IMR-90 (cell line): ENCODE measurements around the gene NEURL1B. TPM values are rescaled to one million over a fixed set of nuclear protein-coding genes. Genes with fewer than 3 reads are reported as not detected.

Experiments
- ATAC-seq: fragments of 200-7000 bp; cut with Tn5 transposase; 2 replicates; pipeline ENCODE4 v1.9.1; 2020; ENCODE audit warnings: low read depth, mild to moderate bottlenecking, moderate library complexity
- BruUV-seq: library from RNA; stranded (reverse); fragments of 400-500 nt; replicated peaks from 2 replicates; lab custom pipeline; 2021; lab: Mats Ljungman, UMichigan
- CTCF ChIA-PET: fragments of 300-600 bp; formaldehyde crosslinking; extraction: SDS; loops from one replicate; lab custom pipeline; 2021; ENCODE audit warnings: antibody characterized with exemption; lab: Yijun Ruan, JAX
- POLR2A ChIA-PET: fragments of 300-600 bp; sonication (Branson Sonifier 250); formaldehyde crosslinking; loops from one replicate; lab custom pipeline; 2022; ENCODE audit warnings: antibody characterized with exemption; ENCODE audit not compliant: unreplicated experiment; lab: Charles Lee
- DNase-seq: peaks from one replicate; pipeline ENCODE4 v3.0.0; 2013
- H2AFZ ChIP-seq: replicated peaks from 2 replicates; pipeline ENCODE3; 2013; ENCODE audit warnings: low read length, mild to moderate bottlenecking; ENCODE audit not compliant: poor library complexity
- H2AK5ac ChIP-seq: 2 replicates; pipeline ENCODE4 v1.6.1; 2013; ENCODE audit warnings: low read depth, low read length, inconsistent platforms
- H2AK9ac ChIP-seq: replicated peaks from 2 replicates; pipeline ENCODE3; 2013; ENCODE audit warnings: mild to moderate bottlenecking, low read depth, low read length, moderate library complexity; ENCODE audit not compliant: poor library complexity
- H2BK120ac ChIP-seq: 2 replicates; pipeline ENCODE4 v1.6.1; 2013; ENCODE audit warnings: low read depth, low read length, inconsistent platforms
- H2BK15ac ChIP-seq: 3 replicates; pipeline ENCODE4 v1.6.1; 2013; ENCODE audit warnings: low read depth, low read length, inconsistent platforms
- H2BK20ac ChIP-seq: 2 replicates; pipeline ENCODE4 v1.6.1; 2013; ENCODE audit warnings: low read depth, mild to moderate bottlenecking, inconsistent platforms, low read length, moderate library complexity
- H2BK5ac ChIP-seq: 2 replicates; pipeline ENCODE4 v1.6.1; 2013; ENCODE audit warnings: mild to moderate bottlenecking, low read depth, low read length, inconsistent platforms; ENCODE audit not compliant: poor library complexity, severe bottlenecking
- H3K14ac ChIP-seq: replicated peaks from 2 replicates; pipeline ENCODE4 v1.6.1; 2013; ENCODE audit warnings: low read depth, low read length, inconsistent platforms
- H3K18ac ChIP-seq: 2 replicates; pipeline ENCODE4 v1.6.1; 2013; ENCODE audit warnings: low read depth, low read length, control low read depth
- H3K23ac ChIP-seq: 2 replicates; pipeline ENCODE4 v1.6.1; 2013; ENCODE audit warnings: low read depth, low read length, inconsistent platforms
- H3K27ac ChIP-seq: 2 replicates; pipeline ENCODE4 v1.5.1; 2013; ENCODE audit warnings: mild to moderate bottlenecking, control low read depth, low read length; ENCODE audit not compliant: insufficient read depth
- H3K27me3 ChIP-seq: 2 replicates; pipeline ENCODE4 v1.6.1; 2013; ENCODE audit warnings: low read length; ENCODE audit not compliant: control insufficient read depth, insufficient read depth
- H3K36me3 ChIP-seq: 2 replicates; pipeline ENCODE4 v1.6.1; 2013; ENCODE audit warnings: low read length, mixed read lengths; ENCODE audit not compliant: control insufficient read depth, insufficient read depth
- H3K4ac ChIP-seq: 2 replicates; pipeline ENCODE4 v1.6.1; 2013; ENCODE audit warnings: low read depth, low read length, inconsistent platforms
- H3K4me1 ChIP-seq: 2 replicates; pipeline ENCODE4 v1.6.1; 2013; ENCODE audit warnings: low read length, mixed read lengths; ENCODE audit not compliant: control insufficient read depth, insufficient read depth
- H3K4me2 ChIP-seq: 2 replicates; pipeline ENCODE4 v1.6.1; 2013; ENCODE audit warnings: low read depth, mild to moderate bottlenecking, control low read depth, low read length, moderate library complexity
- H3K4me3 ChIP-seq: 2 replicates; pipeline ENCODE4 v1.5.1; 2013; ENCODE audit warnings: low read depth, mild to moderate bottlenecking, control low read depth, low read length, moderate library complexity; ENCODE audit not compliant: insufficient read depth
- H3K56ac ChIP-seq: 2 replicates; pipeline ENCODE4 v1.6.1; 2013; ENCODE audit warnings: low read length, inconsistent platforms; ENCODE audit not compliant: insufficient read depth; ENCODE audit errors: extremely low read depth
- H3K79me1 ChIP-seq, 2 experiments: 2 replicates each; pipeline ENCODE4 v1.6.1; 2013; ENCODE audit warnings: low read length in 2 of 2, inconsistent platforms in 1 of 2, low read depth in 1 of 2
- H3K9ac ChIP-seq: 2 replicates; pipeline ENCODE4 v1.6.1; 2013; ENCODE audit warnings: low read depth, low read length, control low read depth
- H3K9me1 ChIP-seq: 2 replicates; pipeline ENCODE4 v1.6.1; 2013; ENCODE audit warnings: low read length, inconsistent platforms; ENCODE audit not compliant: insufficient read depth
- H3K9me3 ChIP-seq: 2 replicates; pipeline ENCODE4 v1.6.1; 2013; ENCODE audit warnings: low read length; ENCODE audit not compliant: control insufficient read depth, insufficient read depth
- H4K20me1 ChIP-seq: 2 replicates; pipeline ENCODE4 v1.6.1; 2013; ENCODE audit warnings: low read length, inconsistent platforms; ENCODE audit not compliant: insufficient read depth
- H4K5ac ChIP-seq: 2 replicates; pipeline ENCODE4 v1.6.1; 2013; ENCODE audit warnings: mild to moderate bottlenecking, low read depth, low read length, control low read depth
- H4K8ac ChIP-seq, 2 experiments: 2 replicates each; pipeline ENCODE4 v1.6.1; 2013; ENCODE audit warnings: low read depth in 2 of 2, low read length in 2 of 2, control low read depth in 1 of 2, inconsistent platforms in 1 of 2
- H4K91ac ChIP-seq: 2 replicates; pipeline ENCODE4 v1.6.1; 2013; ENCODE audit warnings: low read depth, low read length, inconsistent platforms; ENCODE audit not compliant: insufficient read depth
- MAZ ChIP-seq: IDR thresholded peaks from 2 replicates; pipeline ENCODE4 v1.6.1; 2012; ENCODE audit warnings: low read depth, mild to moderate bottlenecking, low read length, improper control_type of control experiment, moderate library complexity, borderline replicate concordance
- NFE2L2 ChIP-seq: fragments of 150-350 bp; IDR thresholded peaks from 2 replicates; pipeline ENCODE4 v1.6.1; 2016; ENCODE audit warnings: low read depth, mild to moderate bottlenecking, low read length
- POLR2A ChIP-seq: IDR thresholded peaks from 2 replicates; pipeline ENCODE4 v1.6.1; 2012; ENCODE audit warnings: mild to moderate bottlenecking, low read depth, low read length
- RAD21 ChIP-seq: IDR thresholded peaks from 2 replicates; pipeline ENCODE4 v1.6.1; 2012; ENCODE audit warnings: low read length, improper control_type of control experiment
- WGBS, 2 experiments: methylation state at CpG; one replicate each; pipeline versions ENCODE4 v1.1.5 to v1.1.7; 2013; ENCODE audit warnings: missing lambda C conversion rate in 2 of 2; ENCODE audit not compliant: insufficient read length in 1 of 2; ENCODE audit errors: extremely low coverage in 2 of 2; 5-methylcytosine and 5-hydroxymethylcytosine counted together
- dilution Hi-C: fragments of 300-500 bp; cut with HindIII; formaldehyde crosslinking; loops from one replicate; pipeline ENCODE4 v1.14.3; 2018; ENCODE audit warnings: low sequenced_read_pairs; ENCODE audit not compliant: unreplicated experiment
- in situ Hi-C: fragments of 300-500 bp; cut with MboI; formaldehyde crosslinking; loops from 3 replicates; pipeline ENCODE4 v1.14.3; 2019; ENCODE audit warnings: low sequenced_read_pairs, inconsistent platforms, mixed read lengths
- intact Hi-C: fragments of 100-400 bp; cut with micrococcal nuclease; formaldehyde crosslinking; loops from 2 replicates; pipeline ENCODE4 v1.10.0; 2022
- polyA plus RNA-seq, 3 experiments: library from polyadenylated mRNA; depleted of rRNA; stranded (reverse); fragments of >200 nt; gene quantifications; 2 replicates each; pipeline ENCODE4 v1.2.3, GENCODE V29; 2012; ENCODE audit warnings: low replicate concordance in 1 of 3
- total RNA-seq: library from RNA; depleted of rRNA; stranded (reverse); fragments of >200 nt; gene quantifications from 2 replicates; pipeline ENCODE4 v1.2.3, GENCODE V29; 2012
- TF ChIP-seq, protein P1 (sequence below): conservative IDR thresholded peaks from 2 replicates; pipeline ENCODE4 v1.5.1; 2012; ENCODE audit warnings: mild to moderate bottlenecking, low read depth, low read length, improper control_type of control experiment

NEURL1B gene
- total and polyA plus RNA-seq, 2 of the 4 experiments (the other 2 are of a cell fraction), result 1.8 to 2.8 TPM

DNA sequence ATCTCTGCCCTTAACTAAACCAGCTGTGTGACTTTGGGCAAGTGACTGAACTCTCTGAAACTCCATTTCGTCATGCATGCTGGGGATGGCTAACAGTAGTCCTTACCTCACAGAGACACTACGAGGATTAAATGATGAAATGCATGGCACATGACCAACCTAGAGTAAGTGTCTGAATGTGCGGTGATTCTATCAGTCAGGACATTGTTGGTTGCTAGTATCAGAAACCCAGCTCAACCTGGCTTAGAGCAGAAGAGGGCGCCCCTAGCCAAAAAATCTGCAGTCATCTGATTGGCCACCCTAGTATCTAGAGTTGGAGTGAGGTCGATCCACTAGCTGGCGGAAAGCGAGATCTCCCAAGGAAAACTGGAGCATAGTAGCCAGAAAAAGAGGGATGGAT lies 25.2 kb downstream of the NEURL1B start:
- POLR2A ChIA-PET, result no interaction called here
- Histone ChIP-seq H3K36me3 (no peaks in the 10 kb centered on the region; the same call in none of the 2 replicates), H3K9me3 (no peaks in the 10 kb centered on the region), H2BK15ac (no peak overlapping the region), H2BK20ac (0 out of 2 replicates have a peak overlapping the region, but pooled peaks have one; percentile 11), H2AFZ (no peak overlapping the region), H3K56ac (no peak overlapping the region), H3K27ac (no peak overlapping the region), H3K9me1 (peaks cover 20% of the 10 kb centered on the region), H3K79me1 (peaks cover 24 to 53% of the 10 kb centered on the region in 2 experiments; a peak in 3 of 4 replicates), H3K14ac (no peak overlapping the region), H4K91ac (0 out of 2 replicates have a peak overlapping the region, but pooled peaks have one; percentile 32), H2AK9ac (no peak overlapping the region), H3K9ac (no peak overlapping the region), H3K18ac (no peak overlapping the region), H3K4me2 (no peak overlapping the region), H2BK120ac (0 out of 2 replicates have a peak overlapping the region, but pooled peaks have one; percentile 10), H3K4me3 (no peak overlapping the region), H3K4ac (peak overlapping the region; percentile 71), H3K4me1 (peaks cover 22% of the 10 kb centered on the region), H4K8ac (no peak overlapping the region), H4K20me1 (no peaks in the 10 kb centered on the region), H4K5ac (no peak overlapping the region), H2AK5ac (peak overlapping the region; percentile 16), H3K27me3 (no peaks in the 10 kb centered on the region), H3K23ac (no peak overlapping the region; the same call in 1 of the 2 replicates), H2BK5ac (no peak overlapping the region)
- ATAC-seq (no peak), DNase-seq (peak; percentile 17)
- 100% methylated on average over 2 of the region's 7 CpGs; no CpG with 5 or more reads in 1 of the 2 experiments for WGBS, 2 experiments
- intact Hi-C loops, result no loop called here
- TF ChIP-seq NFE2L2 (no peak), POLR2A (no peak), RAD21 (no peak), MAZ (no peak)
- TF ChIP-seq, protein P1, sequence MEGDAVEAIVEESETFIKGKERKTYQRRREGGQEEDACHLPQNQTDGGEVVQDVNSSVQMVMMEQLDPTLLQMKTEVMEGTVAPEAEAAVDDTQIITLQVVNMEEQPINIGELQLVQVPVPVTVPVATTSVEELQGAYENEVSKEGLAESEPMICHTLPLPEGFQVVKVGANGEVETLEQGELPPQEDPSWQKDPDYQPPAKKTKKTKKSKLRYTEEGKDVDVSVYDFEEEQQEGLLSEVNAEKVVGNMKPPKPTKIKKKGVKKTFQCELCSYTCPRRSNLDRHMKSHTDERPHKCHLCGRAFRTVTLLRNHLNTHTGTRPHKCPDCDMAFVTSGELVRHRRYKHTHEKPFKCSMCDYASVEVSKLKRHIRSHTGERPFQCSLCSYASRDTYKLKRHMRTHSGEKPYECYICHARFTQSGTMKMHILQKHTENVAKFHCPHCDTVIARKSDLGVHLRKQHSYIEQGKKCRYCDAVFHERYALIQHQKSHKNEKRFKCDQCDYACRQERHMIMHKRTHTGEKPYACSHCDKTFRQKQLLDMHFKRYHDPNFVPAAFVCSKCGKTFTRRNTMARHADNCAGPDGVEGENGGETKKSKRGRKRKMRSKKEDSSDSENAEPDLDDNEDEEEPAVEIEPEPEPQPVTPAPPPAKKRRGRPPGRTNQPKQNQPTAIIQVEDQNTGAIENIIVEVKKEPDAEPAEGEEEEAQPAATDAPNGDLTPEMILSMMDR, result 0 out of 2 replicates have a peak, but pooled peaks have one; percentile 1
- CTCF ChIA-PET, result interaction anchor here (0.8 to 2.8 kb wide), 2 partner anchors 26 to 31 kb away, joined by 3 to 8 read pairs; no protein-coding TSS in a partner anchor
- BruUV-seq, result no TSS peak
- dilution Hi-C loops, result no loop called here
- in situ Hi-C loops, result no loop called here
